ENCODE data around the gene SNCAIP.

Gene SNCAIP

DNA sequence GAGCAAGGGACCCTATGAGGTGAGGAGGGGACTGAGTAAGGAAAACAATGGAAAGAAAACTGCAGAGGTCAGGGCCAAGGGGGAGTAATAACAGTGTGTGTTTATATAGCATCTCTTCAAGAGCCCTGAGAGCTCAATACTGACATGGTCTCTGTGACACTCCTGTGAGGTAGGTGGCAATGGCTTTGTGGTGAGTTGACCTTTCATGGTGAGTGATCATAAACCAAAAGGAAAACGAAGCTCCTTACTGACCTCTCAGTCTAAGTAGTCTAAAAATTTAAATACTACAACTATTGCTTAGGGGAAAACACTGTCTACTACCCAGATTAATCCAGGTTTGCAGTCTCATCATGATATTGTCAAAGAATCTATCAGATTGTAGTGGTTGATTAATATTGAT lies 130.9 kb downstream of the SNCAIP start:
- TF ChIP-seq CTCF (IDR thresholded peaks at IDR 0.05; ENCODE audit: low read depth, low read length) (no peak), MYC (IDR thresholded peaks at IDR 0.05; ENCODE audit: low read depth, low read length) (no peak), MAX (IDR thresholded peaks at IDR 0.05; ENCODE audit: low read depth, low read length) (no peak), POLR2A (IDR thresholded peaks at IDR 0.05; ENCODE audit: extremely low read depth, insufficient read length) (no peak)
- no peak overlapping the region for H3K4me3 ChIP-seq (ENCODE audit: low read depth, low read length)
- no peak for DNase-seq (ENCODE audit: low read depth)

- no peak for DNase-seq (ENCODE audit: low read depth)
- H3K4me3 ChIP-seq (ENCODE audit: low read depth, low read length): no peak overlapping the region
- TF ChIP-seq MYC (IDR thresholded peaks at IDR 0.05; ENCODE audit: low read depth, low read length) (no peak), POLR2A (IDR thresholded peaks at IDR 0.05; ENCODE audit: extremely low read depth, insufficient read length) (no peak), CTCF (IDR thresholded peaks at IDR 0.05; ENCODE audit: low read depth, low read length) (no peak), MAX (IDR thresholded peaks at IDR 0.05; ENCODE audit: low read depth, low read length) (no peak)
These were observed 132.4 kb downstream of the SNCAIP start for GRCh38 chr5:122444411-122444810.

- no peak overlapping the region for H3K4me3 ChIP-seq (ENCODE audit: low read depth, low read length)
- no peak for DNase-seq (ENCODE audit: low read depth)
- TF ChIP-seq MAX (IDR thresholded peaks at IDR 0.05; ENCODE audit: low read depth, low read length): no peak
- TF ChIP-seq POLR2A (IDR thresholded peaks at IDR 0.05; ENCODE audit: extremely low read depth, insufficient read length): no peak
- no peak for TF ChIP-seq CTCF (IDR thresholded peaks at IDR 0.05; ENCODE audit: low read depth, low read length)
- no peak for TF ChIP-seq MYC (IDR thresholded peaks at IDR 0.05; ENCODE audit: low read depth, low read length)
These were observed 133.0 kb downstream of the SNCAIP start for GRCh38 chr5:122445070-122445469.

DNA sequence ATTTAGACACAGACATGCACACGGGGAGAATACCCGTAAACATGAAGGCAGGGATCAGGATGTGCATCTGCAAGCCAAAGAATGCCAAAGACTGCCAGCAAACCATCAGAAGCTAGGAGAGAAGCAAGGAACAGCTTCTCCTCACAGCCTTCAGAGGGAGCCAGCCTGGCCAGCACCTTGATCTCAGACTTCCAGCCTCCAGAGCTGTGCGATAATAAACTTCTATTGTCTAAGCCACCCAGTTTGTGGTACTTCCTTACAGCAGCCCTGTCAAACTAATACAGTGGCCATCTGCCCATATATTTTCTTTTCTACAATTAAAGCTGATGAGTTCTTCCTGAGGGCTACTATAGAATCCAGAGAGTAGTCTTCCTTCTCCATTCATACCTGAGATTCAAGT lies 135.0 kb downstream of the SNCAIP start:
- TF ChIP-seq POLR2A (IDR thresholded peaks at IDR 0.05; ENCODE audit: extremely low read depth, insufficient read length): no peak
- no peak for TF ChIP-seq MAX (IDR thresholded peaks at IDR 0.05; ENCODE audit: low read depth, low read length)
- TF ChIP-seq MYC (IDR thresholded peaks at IDR 0.05; ENCODE audit: low read depth, low read length): no peak
- TF ChIP-seq CTCF (IDR thresholded peaks at IDR 0.05; ENCODE audit: low read depth, low read length): no peak
- no peak overlapping the region for H3K4me3 ChIP-seq (ENCODE audit: low read depth, low read length)
- DNase-seq (ENCODE audit: low read depth): no peak

GRCh38 chr5:122447879-122448278 lies 135.8 kb downstream of the SNCAIP start:
- TF ChIP-seq CTCF (IDR thresholded peaks at IDR 0.05; ENCODE audit: low read depth, low read length) (no peak), MAX (IDR thresholded peaks at IDR 0.05; ENCODE audit: low read depth, low read length) (no peak)
- DNase-seq (ENCODE audit: low read depth): no peak
- no peak overlapping the region for H3K4me3 ChIP-seq (ENCODE audit: low read depth, low read length)

DNA sequence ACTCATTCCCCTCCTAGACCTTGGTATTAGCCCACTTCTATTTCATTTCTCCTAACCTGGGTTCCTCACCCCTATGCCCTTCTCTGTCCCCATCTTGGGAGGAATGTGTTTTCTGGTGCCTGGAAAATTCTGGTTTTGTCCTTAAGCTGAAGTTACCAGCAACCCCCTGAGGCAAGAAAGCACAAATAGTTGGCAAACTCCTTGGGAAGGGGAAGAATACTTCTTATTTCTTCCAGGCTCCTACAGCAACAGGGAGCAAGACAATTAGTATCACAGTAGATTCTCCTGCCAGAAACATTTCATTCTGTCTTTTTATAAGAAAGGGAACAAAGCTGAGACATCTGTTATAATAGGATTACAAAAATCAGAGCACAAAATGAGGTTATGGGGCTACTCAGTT lies 142.5 kb downstream of the SNCAIP start:
- TF ChIP-seq MYC (IDR thresholded peaks at IDR 0.05; ENCODE audit: low read depth, low read length) (no peak), MAX (IDR thresholded peaks at IDR 0.05; ENCODE audit: low read depth, low read length) (no peak), POLR2A (IDR thresholded peaks at IDR 0.05; ENCODE audit: extremely low read depth, insufficient read length) (no peak), CTCF (IDR thresholded peaks at IDR 0.05; ENCODE audit: low read depth, low read length) (no peak)
- DNase-seq (ENCODE audit: low read depth): no peak
- H3K4me3 ChIP-seq (ENCODE audit: low read depth, low read length): no peak overlapping the region
